Activated CD8-positive, alpha-beta memory T cell treated with anti-CD3 and anti-CD28 coated beads for 36 hours (primary cell): ENCODE measurements around the gene CARTPT. TPM values are rescaled to one million over a fixed set of nuclear protein-coding genes. Genes with fewer than 3 reads are reported as not detected.

Experiments used
- CTCF ChIA-PET: fragments of 350-600 bp; sonication (Branson Sonifier 250); formaldehyde crosslinking; loops from one replicate; lab custom pipeline; 2021; ENCODE audit warnings: antibody characterized with exemption; lab: Charles Lee
- POLR2A ChIA-PET: fragments of 350-600 bp; sonication (Branson Sonifier 250); formaldehyde crosslinking; loops from one replicate; lab custom pipeline; 2021; ENCODE audit warnings: antibody characterized with exemption; lab: Charles Lee
- total RNA-seq, 2 experiments: library from RNA; stranded (reverse); gene quantifications; one replicate each; pipeline ENCODE4 v1.2.3, GENCODE V29; 2021

The CARTPT gene
- total RNA-seq, result not detected

GRCh38 chr5:71719063-71719964 is at the start of gene CARTPT:
Gene CARTPT (plus strand): TSS chr5:71719275. CDS start chr5:71719294, 19 bp downstream.
- ChIA-PET POLR2A (no interaction called here), CTCF (no interaction called here)

- POLR2A ChIA-PET, result no interaction called here
- CTCF ChIA-PET, result no interaction called here
These were observed 41.1 kb upstream of the CARTPT start for GRCh38 chr5:71677977-71678376.

GRCh38 chr5:71679714-71680113 is 39.4 kb upstream of the CARTPT start:
- POLR2A ChIA-PET, result no interaction called here
- CTCF ChIA-PET, result no interaction called here

- POLR2A ChIA-PET, result no interaction called here
- CTCF ChIA-PET, result no interaction called here
These were observed 38.6 kb upstream of the CARTPT start for GRCh38 chr5:71680510-71680909.

GRCh38 chr5:71681296-71681695 is 37.8 kb upstream of the CARTPT start:
- POLR2A ChIA-PET, result no interaction called here

GRCh38 chr5:71684309-71684708 is 34.8 kb upstream of the CARTPT start:
- ChIA-PET POLR2A (no interaction called here), CTCF (no interaction called here)

More at GRCh38 chr5:71681296-71681695, 37.8 kb upstream of the CARTPT start:
- CTCF ChIA-PET, result no interaction called here

GRCh38 chr5:71693828-71694427 is 25.1 kb upstream of the CARTPT start:
- CTCF ChIA-PET, result no interaction called here
- POLR2A ChIA-PET, result no interaction called here

GRCh38 chr5:71695071-71695470 is 24.0 kb upstream of the CARTPT start:
- CTCF ChIA-PET, result no interaction called here
- POLR2A ChIA-PET, result no interaction called here

GRCh38 chr5:71695595-71695994 is 23.5 kb upstream of the CARTPT start:
- POLR2A ChIA-PET, result no interaction called here
- CTCF ChIA-PET, result no interaction called here

GRCh38 chr5:71697967-71698366 is 21.1 kb upstream of the CARTPT start:
- ChIA-PET POLR2A (no interaction called here), CTCF (interaction anchor here (0.8 to 1.5 kb wide), 2 partner anchors 15 to 96 kb away, joined by 3 to 4 read pairs; no protein-coding TSS in a partner anchor)

GRCh38 chr5:71699233-71699632 is 19.8 kb upstream of the CARTPT start:
- ChIA-PET POLR2A (no interaction called here), CTCF (interaction anchor here (1.5 kb wide), 1 partner anchor 98 kb away, joined by 4 read pairs; no protein-coding TSS in a partner anchor)

- POLR2A ChIA-PET, result no interaction called here
- CTCF ChIA-PET, result no interaction called here
These were observed 19.3 kb upstream of the CARTPT start for GRCh38 chr5:71699751-71700150.

- ChIA-PET POLR2A (no interaction called here), CTCF (no interaction called here)
These were observed 18.3 kb upstream of the CARTPT start for GRCh38 chr5:71700803-71701202.

- POLR2A ChIA-PET, result no interaction called here
- CTCF ChIA-PET, result no interaction called here
These were observed 17.7 kb upstream of the CARTPT start for GRCh38 chr5:71701407-71701806.

- CTCF ChIA-PET, result no interaction called here
- POLR2A ChIA-PET, result no interaction called here
These were observed 15.1 kb upstream of the CARTPT start for GRCh38 chr5:71703941-71704340.

GRCh38 chr5:71705421-71705820 is 13.7 kb upstream of the CARTPT start:
- CTCF ChIA-PET, result no interaction called here
- POLR2A ChIA-PET, result no interaction called here

GRCh38 chr5:71706906-71707305 is 12.2 kb upstream of the CARTPT start:
- ChIA-PET POLR2A (no interaction called here), CTCF (no interaction called here)

GRCh38 chr5:71711610-71712009 is 7.5 kb upstream of the CARTPT start:
- POLR2A ChIA-PET, result no interaction called here
- CTCF ChIA-PET, result no interaction called here

GRCh38 chr5:71714911-71715310 is 4.2 kb upstream of the CARTPT start:
- ChIA-PET CTCF (no interaction called here), POLR2A (no interaction called here)

- ChIA-PET CTCF (no interaction called here), POLR2A (no interaction called here)
These were observed 8.9 kb downstream of the CARTPT start for GRCh38 chr5:71727978-71728377.

GRCh38 chr5:71731015-71731414 is 11.9 kb downstream of the CARTPT start:
- ChIA-PET CTCF (no interaction called here), POLR2A (no interaction called here)
